MCF 10A (cell line): ENCODE results near the gene PREP. TPM values are rescaled to one million over a fixed set of nuclear protein-coding genes. Genes with fewer than 3 reads are reported as not detected.
"Not testable (repeated sequence)": the region's sequence is repeated elsewhere in the genome, so short reads cannot be mapped to it uniquely, and the experiment has no call there.

Source experiments
- BruUV-seq: library from RNA; stranded (reverse); fragments of 400-500 nt; replicated peaks from 2 replicates; lab custom pipeline; 2021; lab: Mats Ljungman, UMichigan
- CTCF ChIA-PET: fragments of 300-600 bp; sonication (Branson Sonifier 250); formaldehyde crosslinking; extraction: SDS; loops from one replicate; lab custom pipeline; 2021; ENCODE audit warnings: antibody characterized with exemption, inconsistent platforms; lab: Yijun Ruan, JAX
- POLR2A ChIA-PET: fragments of 300-600, 350-650 bp; sonication (Branson Sonifier 250); formaldehyde crosslinking; extraction: SDS; loops from one replicate; lab custom pipeline; 2020; ENCODE audit warnings: antibody characterized with exemption, inconsistent platforms; lab: Yijun Ruan, JAX
- DNase-seq: peaks from one replicate; pipeline ENCODE4 v3.0.0-alpha.2; 2018; ENCODE audit not compliant: unreplicated experiment
- H3K27ac Mint-ChIP-seq: one replicate; pipeline ENCODE4 v1.8.0; 2022; ENCODE audit warnings: mild to moderate bottlenecking, low read depth, mixed read lengths; ENCODE audit not compliant: unreplicated experiment
- H3K27me3 Mint-ChIP-seq: one replicate; pipeline ENCODE4 v1.8.0; 2022; ENCODE audit warnings: mixed read lengths; ENCODE audit not compliant: insufficient read depth, unreplicated experiment
- H3K36me3 Mint-ChIP-seq: one replicate; pipeline ENCODE4 v1.8.0; 2022; ENCODE audit warnings: mild to moderate bottlenecking, moderate library complexity, mixed read lengths; ENCODE audit not compliant: insufficient read depth, unreplicated experiment
- H3K4me1 Mint-ChIP-seq: one replicate; pipeline ENCODE4 v1.8.0; 2022; ENCODE audit warnings: mixed read lengths; ENCODE audit not compliant: insufficient read depth, unreplicated experiment
- H3K4me3 Mint-ChIP-seq: one replicate; pipeline ENCODE4 v1.8.0; 2022; ENCODE audit warnings: mild to moderate bottlenecking, moderate library complexity, mixed read lengths; ENCODE audit not compliant: unreplicated experiment
- H3K9me3 Mint-ChIP-seq: one replicate; pipeline ENCODE4 v1.8.0; 2022; ENCODE audit warnings: mixed read lengths; ENCODE audit not compliant: unreplicated experiment
- CTCF ChIP-seq: fragments of 200-600 bp; IDR thresholded peaks from one replicate; pipeline ENCODE4 v1.8.0; 2022; ENCODE audit warnings: antibody characterized with exemption, mild to moderate bottlenecking; ENCODE audit not compliant: unreplicated experiment
- intact Hi-C: fragments of 100-400 bp; cut with micrococcal nuclease; formaldehyde crosslinking; loops from 2 replicates; pipeline ENCODE4 v1.14.1; 2022
- total RNA-seq: library from RNA; stranded (reverse); gene quantifications from 2 replicates; pipeline ENCODE4 v1.2.3, GENCODE V29; 2022

PREP gene
- total RNA-seq, 1 experiment from 2014 or later = 67.6 TPM

GRCh38 chr6:105429676-105430075 is 26.8 kb upstream of the PREP start:
- DNase-seq = no peak
- Mint-ChIP-seq H3K4me1 (peaks cover 26% of the 10 kb centered on the region), H3K9me3 (no peaks in the 10 kb centered on the region), H3K4me3 (no peak overlapping the region), H3K27ac (no peak overlapping the region), H3K36me3 (no peaks in the 10 kb centered on the region), H3K27me3 (no peaks in the 10 kb centered on the region)
- intact Hi-C loops = loop anchor here (2.0 kb wide), 1 partner anchor 871 kb away; no protein-coding TSS in a partner anchor
- ChIA-PET POLR2A (interaction anchor here (0.6 kb wide), 2 partner anchors 24 to 657 kb away, joined by 3 read pairs; no protein-coding TSS in a partner anchor), CTCF (interaction anchor here (0.6 to 2.8 kb wide), 10 partner anchors 9 to 965 kb away, joined by 3 to 24 read pairs (median 3); no protein-coding TSS in a partner anchor)
- no peak for TF ChIP-seq CTCF
- no TSS peak for BruUV-seq

- H3K36me3 Mint-ChIP-seq = no peaks in the 10 kb centered on the region
- no TSS peak for BruUV-seq
Observed at GRCh38 chr6:105428342-105428957, 25.6 kb upstream of the PREP start.

GRCh38 chr6:105424175-105424783 is 21.4 kb upstream of the PREP start:
- Mint-ChIP-seq H3K4me1 (peaks cover 24% of the 10 kb centered on the region), H3K27ac (no peak overlapping the region), H3K36me3 (no peaks in the 10 kb centered on the region), H3K9me3 (no peaks in the 10 kb centered on the region), H3K27me3 (no peaks in the 10 kb centered on the region), H3K4me3 (no peak overlapping the region)
- peak; percentile 47 for TF ChIP-seq CTCF
- CTCF ChIA-PET = interaction anchor here (0.6 to 3.2 kb wide), 9 partner anchors 9 to 344 kb away, joined by 3 to 32 read pairs (median 5); partner anchors contain the start of gene PREP
- POLR2A ChIA-PET = no interaction called here
- no TSS peak for BruUV-seq
- intact Hi-C loops = loop anchor here (1.0 to 5.0 kb wide), 2 partner anchors 107 to 337 kb away; no protein-coding TSS in a partner anchor
- peak; percentile 68 for DNase-seq

More at GRCh38 chr6:105428342-105428957, 25.6 kb upstream of the PREP start:
- Mint-ChIP-seq H3K27me3 (no peaks in the 10 kb centered on the region), H3K27ac (peak overlapping the region; percentile 94), H3K4me1 (peaks cover 29% of the 10 kb centered on the region), H3K4me3 (no peak overlapping the region), H3K9me3 (no peaks in the 10 kb centered on the region)
- peak; percentile 90 for DNase-seq
- intact Hi-C loops = no loop called here
- ChIA-PET CTCF (interaction anchor here (0.5 to 1.2 kb wide), 6 partner anchors 110 to 795 kb away, joined by 3 to 9 read pairs (median 3); no protein-coding TSS in a partner anchor), POLR2A (interaction anchor here (1.0 kb wide), 1 partner anchor 26 kb away, joined by 4 read pairs; the partner anchor contains the start of gene PREP)
- no peak for TF ChIP-seq CTCF

GRCh38 chr6:105416971-105417370 is 14.1 kb upstream of the PREP start:
- POLR2A ChIA-PET, H3K36me3 Mint-ChIP-seq, intact Hi-C loops, DNase-seq, H3K27me3 Mint-ChIP-seq, H3K27ac Mint-ChIP-seq, H3K4me3 Mint-ChIP-seq, BruUV-seq, H3K4me1 Mint-ChIP-seq, CTCF ChIA-PET: not testable (repeated sequence)
- peaks cover 39% of the 10 kb centered on the region for H3K9me3 Mint-ChIP-seq
